ENCODE measurements around the gene SH3BP1.
"Not testable (repeated sequence)": the region's sequence is repeated elsewhere in the genome, so short reads cannot be mapped to it uniquely, and the experiment has no call there.

The SH3BP1 gene

DNA sequence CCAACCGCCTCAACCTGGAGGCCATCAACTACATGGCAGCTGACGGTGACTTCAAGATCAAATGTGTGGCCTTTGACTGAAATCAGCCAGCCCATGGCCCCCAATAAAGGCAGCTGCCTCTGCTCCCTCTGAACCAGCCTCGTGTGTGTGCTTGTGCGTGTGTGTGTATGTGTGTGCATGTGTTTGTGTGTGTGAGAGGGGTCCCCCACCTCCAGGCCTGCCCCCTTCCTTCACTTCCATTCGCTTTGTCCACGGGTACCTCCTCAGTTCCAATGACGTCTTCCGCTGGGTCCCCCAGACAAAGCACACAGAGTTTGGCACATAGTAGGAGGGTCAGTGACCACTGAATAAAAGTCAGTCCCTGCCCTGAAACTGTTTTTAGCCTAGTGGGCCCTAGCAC lies 40.2 kb downstream of the SH3BP1 start:
- no peak for DNase-seq (ENCODE audit: low read depth)

DNA sequence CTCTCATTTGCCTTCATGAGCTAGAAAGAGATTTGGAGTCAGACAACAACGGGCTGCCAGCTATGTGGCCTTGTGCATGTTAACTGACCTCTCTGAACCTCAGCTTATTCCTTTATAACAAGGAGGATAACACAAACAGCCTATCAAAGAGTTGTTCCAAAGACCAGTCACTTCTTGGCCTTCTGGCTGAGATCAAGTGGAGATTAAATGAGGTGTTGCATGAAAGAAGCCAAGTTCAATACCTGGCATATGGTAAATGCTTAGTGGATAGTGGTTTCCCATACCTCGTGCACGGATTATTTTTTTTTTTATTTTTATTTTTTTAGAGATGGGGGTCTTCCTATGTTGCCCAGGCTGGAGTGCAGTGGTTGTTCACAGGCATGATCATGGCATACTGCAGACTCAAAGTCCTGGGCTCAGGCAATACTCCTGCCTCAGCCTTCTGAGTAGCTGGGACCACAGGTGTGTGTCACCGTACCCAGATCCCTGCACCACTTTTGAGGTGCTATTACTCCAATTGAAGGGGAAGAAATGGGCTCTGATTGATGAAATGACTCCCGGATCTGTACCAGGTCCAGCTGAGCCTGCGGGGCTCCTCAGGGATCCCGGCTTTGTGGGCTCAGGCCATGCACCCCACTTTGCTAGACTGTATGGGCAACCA lies 40.9 kb downstream of the SH3BP1 start:
- no peak for DNase-seq (ENCODE audit: low read depth)

DNA sequence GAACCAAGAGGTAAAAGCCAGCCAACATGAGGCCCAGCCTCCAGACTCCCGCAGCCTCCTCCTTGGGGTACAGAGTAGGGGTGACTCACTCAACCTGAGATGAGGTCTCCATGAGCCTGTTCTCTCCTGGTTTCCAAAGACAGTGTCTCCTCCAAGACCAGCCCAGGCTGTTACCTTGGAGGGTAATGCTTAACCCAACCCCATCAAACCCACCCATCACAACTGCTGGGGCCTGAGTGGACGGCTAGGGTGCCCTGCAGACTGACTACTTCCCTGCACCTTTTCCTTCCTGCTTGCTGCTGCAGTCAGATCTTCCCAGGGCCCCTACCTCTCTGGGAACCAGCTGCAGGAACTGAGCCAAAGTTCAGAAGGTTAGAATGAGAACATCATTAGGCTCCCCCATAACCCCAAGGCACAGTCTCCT lies 41.5 kb downstream of the SH3BP1 start:
- no peak for DNase-seq (ENCODE audit: low read depth)

DNA sequence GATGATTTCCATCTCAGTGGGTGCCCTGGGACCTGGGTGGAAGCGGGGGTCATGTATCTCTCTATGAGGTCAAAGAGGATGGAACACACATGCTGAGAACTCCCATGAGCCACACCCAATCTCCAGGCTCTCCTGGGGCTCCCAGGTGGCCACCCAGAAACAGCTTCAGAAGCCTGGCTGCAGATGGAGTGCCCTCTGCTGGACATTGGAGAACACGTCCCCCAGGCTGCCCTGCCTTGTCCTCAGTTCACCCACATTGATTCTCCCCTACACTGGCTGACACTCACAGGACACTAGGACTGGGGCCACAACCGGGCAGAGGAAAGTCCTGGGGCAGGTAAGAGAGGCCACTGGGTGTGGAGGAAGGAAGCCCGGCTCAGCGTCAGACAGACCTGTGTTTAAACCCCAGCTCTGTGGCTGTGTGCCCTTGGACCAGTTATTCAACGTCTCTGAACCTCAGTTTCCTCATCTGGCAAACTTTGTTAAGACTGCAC lies 42.1 kb downstream of the SH3BP1 start:
- no peak for DNase-seq (ENCODE audit: low read depth)

DNA sequence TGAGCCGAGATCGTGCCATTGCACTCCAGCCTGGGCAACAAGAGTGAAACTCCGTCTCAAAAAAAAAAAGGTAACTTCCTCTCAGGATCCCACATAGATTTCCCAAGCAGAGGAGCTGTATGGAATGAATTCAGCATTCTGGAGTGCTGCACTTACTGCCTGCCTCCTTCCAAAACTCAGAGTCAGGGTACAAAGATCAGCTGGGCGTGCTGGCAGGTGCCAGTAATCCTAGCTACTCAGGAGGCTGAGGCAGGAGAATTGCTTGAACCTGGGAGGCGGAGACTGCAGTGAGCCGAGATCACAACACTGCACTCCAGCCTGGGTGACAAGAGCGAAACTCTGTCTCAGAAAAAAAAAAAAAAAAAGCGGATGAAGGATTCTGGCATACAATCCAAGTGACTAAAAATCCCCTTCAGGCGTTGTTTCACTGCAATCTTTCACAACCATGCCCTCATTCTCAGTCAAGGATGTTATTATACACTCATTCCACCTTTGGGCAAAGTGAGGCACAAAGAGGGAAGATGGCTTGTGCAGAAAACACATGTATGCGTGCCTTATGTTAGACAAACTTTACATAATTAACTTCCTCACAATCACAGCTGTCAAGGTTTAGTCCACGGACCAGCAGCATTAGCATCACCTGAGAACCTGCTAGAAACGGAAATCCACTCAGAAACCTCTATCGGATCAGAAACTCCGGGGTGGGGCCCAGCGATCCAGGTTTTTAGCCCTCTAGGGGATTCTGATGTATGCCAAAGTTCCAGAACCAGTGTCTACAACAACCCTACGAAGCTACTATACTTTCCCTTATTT lies 45.5 kb downstream of the SH3BP1 start:
- no peak for DNase-seq (ENCODE audit: low read depth)

DNA sequence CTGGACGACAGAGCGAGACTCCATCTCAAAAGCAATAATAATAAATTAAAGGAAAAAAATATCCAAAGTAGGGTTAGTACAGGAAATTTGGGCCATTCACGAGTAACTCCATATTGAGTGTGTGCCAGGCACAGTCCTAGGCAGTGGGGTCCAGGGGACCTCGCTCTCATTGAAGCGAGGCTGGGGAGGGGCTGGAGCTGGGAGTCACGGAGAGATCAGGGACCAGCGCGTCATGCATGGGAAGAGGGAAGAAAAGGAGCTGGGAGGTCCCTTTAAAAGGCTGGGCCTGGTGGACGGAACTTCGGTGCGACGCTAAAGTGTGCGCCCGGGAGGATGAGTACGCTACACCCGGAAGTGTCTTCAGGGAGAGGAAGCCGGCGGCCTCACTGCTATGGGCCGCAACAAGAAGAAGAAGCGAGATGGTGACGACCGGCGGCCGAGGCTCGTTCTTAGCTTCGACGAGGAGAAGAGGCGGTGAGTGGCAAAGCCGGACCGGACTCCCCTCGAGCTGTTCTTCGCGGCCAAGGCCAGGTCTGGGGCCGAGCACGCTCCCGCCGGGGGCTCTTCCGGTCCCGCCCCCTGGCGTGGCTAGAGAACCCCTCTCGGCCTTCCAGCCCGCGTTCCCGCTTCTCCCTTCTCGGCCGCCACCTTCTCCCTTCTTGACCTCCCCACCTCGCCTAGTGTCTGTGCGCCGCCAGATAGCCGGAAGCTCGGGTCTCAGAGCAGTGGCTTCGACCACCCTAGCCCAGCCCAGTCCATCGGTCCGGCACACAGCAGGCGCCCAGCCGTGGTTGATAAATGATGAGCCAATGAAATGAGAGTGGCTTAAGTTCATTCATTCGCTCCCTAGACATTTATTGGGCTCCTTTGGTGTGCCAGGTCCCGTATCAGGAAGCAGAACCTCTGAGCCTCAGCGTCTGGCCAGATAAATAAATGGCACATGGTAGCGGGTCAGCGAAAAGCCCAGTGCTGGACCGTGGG lies 46.8 kb downstream of the SH3BP1 start, which contains the start of gene NOL12:
Gene NOL12, plus strand, starts transcription at position 342 of the 981 bp plus-strand sequence. Its CDS starts 50 bp downstream, at position 392.
- no peak for DNase-seq (ENCODE audit: low read depth)

DNA sequence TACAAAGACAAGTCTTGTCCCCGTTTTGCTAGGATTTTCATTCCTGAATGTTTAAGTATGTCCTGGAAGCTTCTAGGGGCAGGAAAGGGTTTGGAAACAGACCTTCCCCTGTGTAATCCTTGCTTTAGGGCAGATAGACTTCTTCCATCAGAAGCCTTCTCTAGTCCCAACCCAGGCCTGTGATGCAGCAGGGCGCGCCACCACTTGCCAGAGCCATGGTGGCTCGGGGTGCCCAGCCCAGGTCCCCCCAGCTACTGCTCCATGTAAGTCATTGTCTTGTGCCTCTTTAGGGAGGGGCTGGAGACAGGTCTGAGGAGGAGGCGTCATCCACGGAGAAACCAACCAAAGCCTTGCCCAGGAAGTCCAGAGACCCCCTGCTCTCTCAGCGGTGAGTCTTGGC lies 50.9 kb downstream of the SH3BP1 start:
- no peak for DNase-seq (ENCODE audit: low read depth)

DNA sequence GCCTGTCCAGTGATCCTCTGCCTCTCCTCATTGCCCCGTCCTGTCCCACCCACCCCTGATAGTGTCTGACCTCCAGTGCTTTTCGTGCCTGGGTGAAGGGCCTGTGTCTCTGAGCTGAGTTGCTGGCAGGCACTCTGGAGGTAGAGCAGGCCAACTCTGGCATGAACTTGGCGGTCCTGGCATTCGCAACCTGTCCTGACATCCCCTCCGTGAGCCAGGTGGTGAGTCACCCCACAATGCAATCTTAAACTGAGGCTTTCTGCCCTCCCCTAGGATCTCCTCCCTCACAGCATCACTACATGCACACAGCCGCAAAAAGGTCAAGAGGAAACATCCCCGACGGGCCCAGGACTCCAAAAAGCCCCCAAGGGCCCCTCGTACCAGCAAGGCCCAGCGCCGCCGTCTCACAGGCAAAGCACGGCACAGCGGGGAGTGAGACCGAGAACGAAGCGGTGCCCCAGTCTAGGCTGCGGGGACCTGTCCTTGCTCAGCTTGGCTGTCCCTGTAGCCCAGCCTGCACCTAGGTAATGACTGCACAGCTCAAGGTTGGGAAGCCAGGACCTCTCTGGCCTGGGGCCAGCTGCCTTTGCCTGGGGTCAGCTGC lies 51.5 kb downstream of the SH3BP1 start:
- no peak for DNase-seq (ENCODE audit: low read depth)

DNA sequence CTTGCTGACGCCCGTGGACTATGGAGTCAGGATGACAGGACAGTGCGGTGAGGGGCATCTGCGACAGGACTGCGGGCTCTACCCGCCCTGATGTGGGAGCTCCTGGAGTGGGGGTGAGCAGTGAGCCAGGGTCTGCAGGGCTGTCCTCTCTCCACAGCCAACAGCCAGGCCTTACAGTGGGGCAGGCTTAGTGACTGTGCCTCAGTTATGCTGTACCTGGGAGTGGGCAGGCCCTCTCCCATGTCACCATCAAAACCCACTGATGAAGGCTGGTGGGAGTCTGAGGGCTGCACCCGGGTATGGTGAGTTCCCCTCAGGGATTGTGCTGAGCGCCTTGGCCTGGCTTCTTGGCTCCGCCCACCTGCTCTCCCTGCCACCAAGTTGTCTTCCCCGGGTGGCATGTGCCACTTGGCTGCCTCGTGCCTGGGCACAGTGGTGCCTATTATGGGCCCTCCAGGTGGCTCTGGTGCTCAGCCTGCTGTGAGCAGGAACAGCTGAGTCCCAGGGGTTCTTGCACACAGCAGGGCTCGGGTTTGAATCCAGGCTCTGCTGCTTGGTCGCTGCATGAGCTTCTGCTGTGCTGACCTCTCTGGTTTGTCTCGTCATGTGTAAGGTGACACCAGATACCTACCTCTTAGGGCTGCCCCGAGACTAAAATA lies 53.3 kb downstream of the SH3BP1 start:
- no peak for DNase-seq (ENCODE audit: low read depth)

DNA sequence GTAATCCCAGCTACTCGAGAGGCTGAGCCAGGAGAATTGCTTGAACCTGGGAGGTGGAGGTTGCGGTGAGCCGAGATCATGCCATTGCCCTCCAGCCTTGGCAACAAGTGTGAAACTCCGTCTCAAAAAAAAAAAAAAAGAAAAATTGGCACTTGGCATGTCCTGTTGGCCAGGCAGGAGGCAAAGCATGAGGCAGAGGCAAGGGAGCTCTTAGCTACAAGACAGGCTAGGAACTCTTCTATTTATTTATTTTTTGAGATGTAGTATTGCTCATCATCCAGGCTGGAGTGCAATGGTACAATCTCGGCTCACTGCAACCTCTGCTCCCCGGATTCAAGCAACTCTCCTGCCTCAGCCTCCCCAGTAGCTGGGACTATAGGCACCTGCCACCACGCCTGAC lies 54.7 kb downstream of the SH3BP1 start:
- DNase-seq (ENCODE audit: low read depth) = not testable (repeated sequence)

DNA sequence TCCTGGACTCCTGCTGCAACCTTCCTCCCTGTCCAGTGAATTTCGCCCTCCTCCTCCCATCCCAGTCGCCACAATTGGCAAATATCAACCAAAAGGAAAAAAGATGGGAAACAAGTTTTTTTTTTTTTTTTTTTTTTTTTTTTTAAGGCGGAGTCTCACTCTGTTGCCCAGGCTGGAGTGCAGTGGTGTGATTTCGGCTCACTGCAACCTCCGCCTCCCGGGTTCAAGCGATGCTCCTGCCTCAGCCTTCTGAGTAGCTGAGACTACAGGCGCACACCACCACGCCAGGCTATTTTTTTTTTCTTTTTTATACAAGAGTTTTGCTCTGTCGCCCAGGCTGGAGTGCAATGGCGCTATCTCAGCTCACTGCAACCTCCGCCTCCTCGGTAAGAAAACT lies 56.8 kb downstream of the SH3BP1 start:
- not testable (repeated sequence) for DNase-seq (ENCODE audit: low read depth)

DNA sequence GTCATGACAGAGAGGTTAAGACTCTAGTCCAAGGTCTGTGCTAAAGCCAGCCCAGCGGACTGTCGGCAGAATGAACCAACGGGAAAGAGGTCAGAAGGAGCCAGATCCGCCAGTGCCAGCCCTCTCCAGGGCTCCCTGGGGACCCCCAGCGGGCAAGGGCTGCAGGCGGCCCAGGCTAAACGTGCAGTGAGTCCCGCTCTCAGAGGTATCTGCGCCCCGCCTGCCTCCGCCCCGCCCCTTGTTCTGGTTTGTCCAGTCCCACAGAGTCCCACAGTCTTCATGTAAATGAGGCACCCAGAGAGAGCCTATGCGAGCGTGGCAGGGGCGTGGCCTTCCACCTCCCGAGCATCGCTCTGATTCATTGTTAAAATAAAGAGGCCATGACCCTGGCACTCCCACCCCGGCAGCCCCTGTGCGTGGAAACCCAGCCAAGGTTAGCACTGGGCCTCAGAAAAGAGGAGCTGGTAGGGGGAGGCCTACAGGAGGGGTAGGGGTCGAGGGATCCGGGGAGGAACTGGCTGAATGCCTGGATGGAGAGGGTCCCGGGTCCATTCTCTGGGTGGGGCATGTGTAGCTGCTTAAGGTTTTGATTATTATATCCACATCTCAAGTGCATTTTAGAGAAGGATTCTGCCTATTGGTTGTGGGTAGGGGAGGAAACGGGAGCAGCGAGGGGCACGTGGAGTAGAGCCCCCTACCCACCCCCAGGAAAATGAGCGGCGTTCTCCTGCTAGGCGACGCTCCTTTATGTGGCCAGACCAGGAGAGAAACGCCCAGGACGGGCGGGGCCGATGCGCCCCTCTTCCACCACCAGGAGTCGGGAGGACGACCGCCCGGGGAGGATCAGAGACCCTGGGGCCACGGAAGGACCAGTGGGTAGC lies 57.4 kb downstream of the SH3BP1 start, which contains the start of gene TRIOBP:
Gene TRIOBP, plus strand, starts transcription at position 392 of the 881 bp plus-strand sequence. CDS start 4,318 bp downstream, outside the sequence.
- no peak for DNase-seq (ENCODE audit: low read depth)

DNA sequence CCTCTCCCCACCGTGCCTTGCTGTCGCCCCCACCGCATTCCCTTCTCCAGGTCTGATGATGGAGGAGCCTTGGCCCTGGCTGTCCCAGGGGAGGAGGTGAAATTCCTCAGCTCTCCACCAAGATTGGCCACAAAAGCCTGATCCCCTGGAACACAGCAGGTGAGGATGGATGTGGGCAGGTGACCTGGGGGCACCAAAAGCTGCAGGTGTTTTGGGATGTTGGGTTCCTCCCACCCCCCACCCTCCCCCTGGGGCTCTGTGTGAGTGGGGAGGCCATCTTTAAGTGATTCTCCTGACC lies 58.0 kb downstream of the SH3BP1 start:
- no peak for DNase-seq (ENCODE audit: low read depth)

DNA sequence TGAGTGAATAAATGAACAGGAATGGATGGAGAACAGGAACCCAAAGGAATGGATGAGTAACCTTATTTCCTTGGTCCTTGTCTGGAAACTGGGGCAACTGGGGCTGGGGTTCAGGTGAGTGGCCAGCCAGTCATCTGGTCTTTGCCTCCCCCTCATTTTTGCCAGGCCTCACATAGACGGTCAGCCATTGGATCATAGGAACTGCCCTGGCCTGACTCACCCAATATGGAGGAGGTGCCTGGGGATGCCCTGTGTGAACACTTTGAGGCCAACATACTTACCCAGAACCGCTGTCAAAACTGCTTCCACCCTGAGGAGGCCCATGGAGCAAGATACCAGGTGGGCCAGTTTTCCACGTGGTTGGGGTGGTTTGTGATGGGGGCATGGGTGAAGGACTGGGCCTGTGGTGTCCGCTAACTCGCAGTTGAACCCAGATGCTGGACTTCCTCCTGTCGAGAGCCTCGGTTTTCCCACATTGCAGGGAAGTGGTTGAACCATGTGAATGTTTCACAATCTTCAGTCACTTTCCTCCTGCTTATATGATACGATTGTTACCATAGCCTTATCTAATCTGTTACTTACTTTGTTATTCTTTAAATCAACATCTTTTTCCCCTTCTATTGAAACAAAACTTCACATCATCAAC lies 61.8 kb downstream of the SH3BP1 start:
- no peak for DNase-seq (ENCODE audit: low read depth)

DNA sequence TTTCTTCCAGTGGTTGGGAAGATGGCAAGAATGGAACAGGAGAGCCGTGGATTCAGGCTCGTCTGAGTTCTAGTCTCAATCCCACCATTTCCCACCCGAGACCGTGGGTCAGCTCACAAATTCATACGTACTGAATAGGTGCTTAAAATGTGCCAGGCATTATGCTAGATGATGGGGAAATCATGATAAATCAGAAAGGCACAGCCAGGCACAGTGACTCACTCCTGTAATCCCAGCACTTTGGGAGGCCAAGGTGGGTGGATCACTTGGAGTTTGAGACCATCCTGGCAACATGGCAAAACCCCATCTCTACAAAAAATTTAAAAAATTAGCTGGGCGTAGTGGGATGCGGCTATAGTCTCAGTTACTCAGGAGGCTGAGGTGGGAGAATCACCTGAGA lies 64.4 kb downstream of the SH3BP1 start:
- DNase-seq (ENCODE audit: low read depth) = no peak

DNA sequence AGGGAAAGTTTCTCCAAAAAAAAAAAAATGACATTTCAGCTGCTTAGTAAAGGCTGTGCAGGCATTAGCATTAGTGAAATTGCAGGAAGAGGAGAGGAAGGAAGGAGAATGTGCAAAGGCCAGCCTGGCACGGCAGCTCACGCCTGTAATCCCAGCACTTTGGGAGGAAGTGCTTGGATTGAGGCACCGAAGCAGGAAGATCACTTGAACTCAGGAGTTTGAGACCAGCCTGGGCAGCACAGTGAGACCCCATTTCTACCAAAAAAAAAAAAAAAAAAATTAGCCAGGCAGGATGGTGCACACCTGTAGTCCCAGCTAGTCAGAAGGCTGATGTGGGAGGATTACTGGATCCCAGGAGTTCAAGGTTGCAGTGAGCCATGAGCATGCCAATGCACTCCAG lies 65.2 kb downstream of the SH3BP1 start:
- no peak for DNase-seq (ENCODE audit: low read depth)

DNA sequence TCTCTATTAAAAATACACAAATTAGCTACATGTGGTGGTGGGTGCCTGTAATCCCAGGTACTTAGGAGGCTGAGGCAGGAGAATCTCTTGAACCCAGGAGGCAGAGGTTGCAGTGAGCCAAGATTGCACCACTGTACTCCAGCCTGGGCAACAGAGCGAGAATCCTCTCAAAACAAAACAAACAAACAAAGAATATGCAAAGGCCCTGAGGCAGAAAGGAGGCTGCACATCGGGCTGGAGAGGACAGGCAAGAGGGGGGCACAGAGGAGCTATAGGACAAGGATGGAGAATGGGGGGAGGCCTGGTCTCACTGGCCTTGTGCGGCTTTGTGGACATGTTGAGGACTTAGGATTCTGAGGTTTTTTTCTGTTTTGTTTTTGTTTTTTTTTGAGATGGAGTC lies 65.7 kb downstream of the SH3BP1 start:
- DNase-seq (ENCODE audit: low read depth) = no peak
